Breast epithelium (tissue), 3 donors: ENCODE results near the gene AHNAK.

Source experiments
- CTCF ChIP-seq, 3 donors: fragments of 450-650 bp; IDR thresholded peaks; one replicate each; pipeline ENCODE4 v1.5.1; 2016 to 2017; ENCODE audit warnings: antibody characterized with exemption in 3 of 3, mild to moderate bottlenecking in 3 of 3, moderate library complexity in 3 of 3
- POLR2A ChIP-seq: fragments of 450-650 bp; IDR thresholded peaks from one replicate; pipeline ENCODE4 v1.6.1; 2016; ENCODE audit warnings: antibody characterized with exemption, mild to moderate bottlenecking, moderate library complexity
- POLR2AphosphoS5 ChIP-seq, 3 donors: sonication (generic); formaldehyde crosslinking; IDR thresholded peaks; one replicate each; pipeline ENCODE4 v1.6.1; 2017; ENCODE audit warnings: antibody characterized with exemption in 3 of 3

GRCh38 chr11:62452261-62452660 lies 94.3 kb downstream of the AHNAK start:
- no peak for TF ChIP-seq POLR2A
- TF ChIP-seq CTCF (IDR thresholded peaks at IDR 0.05) = no peak
- TF ChIP-seq POLR2AphosphoS5 (IDR thresholded peaks at IDR 0.05) = no peak
